H1 (cell line): Measurements from ENCODE around the gene RBFOX1. TPM values are rescaled to one million over a fixed set of nuclear protein-coding genes. Genes with fewer than 3 reads are reported as not detected.

Experiments used
- BRCA1 ChIP-seq: IDR thresholded peaks from 2 replicates; pipeline ENCODE4 v1.6.1; 2012; ENCODE audit warnings: low read depth, low read length, improper control_type of control experiment
- FOSL1 ChIP-seq: IDR thresholded peaks from 2 replicates; pipeline ENCODE4 v1.6.1; 2011; ENCODE audit warnings: mild to moderate bottlenecking, low read depth, low read length, moderate library complexity; ENCODE audit not compliant: insufficient read depth
- POLR2AphosphoS5 ChIP-seq: IDR thresholded peaks from 2 replicates; pipeline ENCODE4 v1.6.1; 2011; ENCODE audit warnings: low read depth, low read length
- SIRT6 ChIP-seq: IDR thresholded peaks from one replicate; pipeline ENCODE4 v1.7.1; 2012; ENCODE audit warnings: low read length, inconsistent platforms
- SP1 ChIP-seq: IDR thresholded peaks from 2 replicates; pipeline ENCODE4 v1.6.1; 2011; ENCODE audit warnings: low read depth, low read length
- TCF12 ChIP-seq: IDR thresholded peaks from 2 replicates; pipeline ENCODE4 v1.6.1; 2011; ENCODE audit warnings: low read depth, mild to moderate bottlenecking, low read length
- polyA plus RNA-seq, 7 experiments: library from polyadenylated mRNA; depleted of rRNA in 3 of 7; stranded (reverse) in 5 of 7; unstranded in 2 of 7; fragments of >200 nt in 5 of 7; fragments of 200-250 nt in 2 of 7; gene quantifications; 1 replicate in 5 of 7; 2 replicates in 1 of 7; 4 replicates in 1 of 7; pipeline versions ENCODE4 v1.2.1 to v1.2.3, GENCODE V29; 2011 to 2013; ENCODE audit warnings: missing spikeins in 2 of 7, mixed read lengths in 2 of 7
- total RNA-seq: library from RNA; stranded (reverse); fragmentation: NEBNext Ultra II Directional; extraction: Animal tissue kit (Norgen Biotek cat#: 25700); gene quantifications from 2 replicates; pipeline ENCODE4 v1.2.1, GENCODE V29; 2021
- TF ChIP-seq, protein P1 (sequence below): IDR thresholded peaks from 2 replicates; pipeline ENCODE4 v1.6.1; 2011; ENCODE audit warnings: low read length, improper control_type of control experiment

RBFOX1 gene
- total and polyA plus RNA-seq, 2 of the 8 experiments (the other 6 are each of a cell fraction or from before 2014, with no cell fraction given) = 1.7 to 2.8 TPM

DNA sequence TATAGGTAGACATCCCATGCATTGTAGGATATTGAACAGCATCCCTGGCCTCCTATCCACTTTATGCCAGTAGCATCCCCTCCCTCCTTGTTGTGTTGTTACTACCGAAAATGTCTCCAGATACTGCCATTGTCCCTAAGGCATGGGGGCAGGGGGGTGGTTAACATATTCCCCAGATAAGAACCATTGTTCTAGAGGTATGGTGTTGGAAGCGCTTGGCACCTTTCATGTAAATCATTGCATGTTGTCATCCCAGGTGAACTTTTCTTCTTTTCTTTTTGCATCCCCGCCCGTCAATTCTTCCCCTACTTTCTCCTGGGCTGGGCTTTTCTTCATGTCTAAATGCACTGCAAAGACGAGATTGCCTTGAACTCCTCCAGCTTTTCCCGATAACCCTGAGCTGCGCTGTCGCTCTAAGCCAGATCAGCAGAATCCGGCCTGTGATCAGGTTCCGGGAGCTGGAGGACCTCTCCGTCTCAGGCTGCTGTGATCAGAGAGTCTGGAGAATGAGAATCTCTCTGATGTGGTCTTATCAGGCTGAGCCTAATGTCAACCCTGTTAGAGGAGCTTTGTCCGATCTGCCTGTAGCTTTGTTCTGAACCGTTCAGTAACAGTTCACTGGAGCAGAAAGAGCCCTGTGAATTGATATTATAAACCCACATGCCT is 76.2 kb downstream of the RBFOX1 start (continued):
- TF ChIP-seq POLR2AphosphoS5 = no peak
- no peak for TF ChIP-seq SIRT6
- TF ChIP-seq TCF12 = no peak
- TF ChIP-seq, protein P1, sequence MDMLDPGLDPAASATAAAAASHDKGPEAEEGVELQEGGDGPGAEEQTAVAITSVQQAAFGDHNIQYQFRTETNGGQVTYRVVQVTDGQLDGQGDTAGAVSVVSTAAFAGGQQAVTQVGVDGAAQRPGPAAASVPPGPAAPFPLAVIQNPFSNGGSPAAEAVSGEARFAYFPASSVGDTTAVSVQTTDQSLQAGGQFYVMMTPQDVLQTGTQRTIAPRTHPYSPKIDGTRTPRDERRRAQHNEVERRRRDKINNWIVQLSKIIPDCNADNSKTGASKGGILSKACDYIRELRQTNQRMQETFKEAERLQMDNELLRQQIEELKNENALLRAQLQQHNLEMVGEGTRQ = no peak
- no peak for TF ChIP-seq SP1
- no peak for TF ChIP-seq BRCA1
- no peak for TF ChIP-seq FOSL1
